MM.1S (cell line): ENCODE results near the gene NOSIP.
A peak's percentile ranks its signal among the peaks of the same experiment; 100 is the strongest.

Experiments
- DNase-seq: peaks from one replicate; pipeline ENCODE4 v3.0.0-alpha.2; 2015
- H2AFZ ChIP-seq: fragments of 300-600 bp; sonication (generic); 2 replicates; pipeline ENCODE4 v1.6.0; 2016; ENCODE audit warnings: antibody characterized with exemption, low read length
- H3F3A ChIP-seq: fragments of 300-600 bp; sonication (generic); 2 replicates; pipeline ENCODE4 v1.6.1; 2016; ENCODE audit warnings: mild to moderate bottlenecking, antibody characterized with exemption, low read length, moderate library complexity, mixed read lengths; ENCODE audit not compliant: insufficient read depth
- H3K27ac ChIP-seq: fragments of 300-600 bp; sonication (generic); 2 replicates; pipeline ENCODE4 v1.5.1; 2016; ENCODE audit warnings: mild to moderate bottlenecking, low read length
- H3K27me3 ChIP-seq: fragments of 300-600 bp; sonication (generic); replicated peaks from 2 replicates; pipeline ENCODE4 v1.6.0; 2016; ENCODE audit warnings: low read length; ENCODE audit not compliant: insufficient read depth
- H3K36me3 ChIP-seq: fragments of 300-600 bp; sonication (generic); replicated peaks from 2 replicates; pipeline ENCODE4 v1.6.1; 2016; ENCODE audit warnings: mild to moderate bottlenecking, low read length, mixed read lengths; ENCODE audit not compliant: insufficient read depth
- H3K4me1 ChIP-seq: fragments of 300-600 bp; sonication (generic); 2 replicates; pipeline ENCODE4 v1.6.1; 2016; ENCODE audit warnings: low read length, mixed read lengths
- H3K4me2 ChIP-seq: fragments of 300-600 bp; sonication (generic); 2 replicates; pipeline ENCODE4 v1.6.0; 2016; ENCODE audit warnings: low read depth, low read length
- H3K4me3 ChIP-seq: fragments of 300-600 bp; sonication (generic); 2 replicates; pipeline ENCODE4 v1.5.1; 2016; ENCODE audit warnings: low read length, mixed read lengths
- H3K79me2 ChIP-seq: fragments of 300-600 bp; sonication (generic); 2 replicates; pipeline ENCODE4 v1.6.1; 2016; ENCODE audit warnings: mixed run types, low read length, mixed read lengths
- H3K9ac ChIP-seq: fragments of 300-600 bp; sonication (generic); 2 replicates; pipeline ENCODE4 v1.6.1; 2016; ENCODE audit warnings: low read length, mixed read lengths
- H3K9me2 ChIP-seq: fragments of 300-600 bp; sonication (generic); replicated peaks from 2 replicates; pipeline ENCODE4 v1.6.1; 2016; ENCODE audit warnings: mild to moderate bottlenecking, low read length, mixed read lengths; ENCODE audit not compliant: insufficient read depth
- H3K9me3 ChIP-seq: fragments of 300-600 bp; sonication (generic); replicated peaks from 2 replicates; pipeline ENCODE4 v1.6.1; 2016; ENCODE audit warnings: mild to moderate bottlenecking, low read length, mixed read lengths; ENCODE audit not compliant: insufficient read depth
- H4K20me1 ChIP-seq: fragments of 300-600 bp; sonication (generic); 2 replicates; pipeline ENCODE4 v1.6.1; 2016; ENCODE audit warnings: mild to moderate bottlenecking, low read length, moderate library complexity, mixed read lengths; ENCODE audit not compliant: insufficient read depth
- EZH2 ChIP-seq: fragments of 300-600 bp; sonication (generic); optimal IDR thresholded peaks from 2 replicates; pipeline ENCODE3; 2017; ENCODE audit warnings: low read depth, mild to moderate bottlenecking, antibody characterized with exemption, low read length, mixed read lengths
- EZH2phosphoT487 ChIP-seq: fragments of 300-600 bp; sonication (generic); IDR thresholded peaks from 2 replicates; pipeline ENCODE4 v1.6.1; 2018; ENCODE audit warnings: antibody characterized with exemption, low read length
- TF ChIP-seq, protein P1 (sequence below): fragments of 300-600 bp; sonication (generic); IDR thresholded peaks from 2 replicates; pipeline ENCODE4 v1.5.1; 2016; ENCODE audit warnings: antibody characterized with exemption, low read length, mixed read lengths

NOSIP gene

DNA sequence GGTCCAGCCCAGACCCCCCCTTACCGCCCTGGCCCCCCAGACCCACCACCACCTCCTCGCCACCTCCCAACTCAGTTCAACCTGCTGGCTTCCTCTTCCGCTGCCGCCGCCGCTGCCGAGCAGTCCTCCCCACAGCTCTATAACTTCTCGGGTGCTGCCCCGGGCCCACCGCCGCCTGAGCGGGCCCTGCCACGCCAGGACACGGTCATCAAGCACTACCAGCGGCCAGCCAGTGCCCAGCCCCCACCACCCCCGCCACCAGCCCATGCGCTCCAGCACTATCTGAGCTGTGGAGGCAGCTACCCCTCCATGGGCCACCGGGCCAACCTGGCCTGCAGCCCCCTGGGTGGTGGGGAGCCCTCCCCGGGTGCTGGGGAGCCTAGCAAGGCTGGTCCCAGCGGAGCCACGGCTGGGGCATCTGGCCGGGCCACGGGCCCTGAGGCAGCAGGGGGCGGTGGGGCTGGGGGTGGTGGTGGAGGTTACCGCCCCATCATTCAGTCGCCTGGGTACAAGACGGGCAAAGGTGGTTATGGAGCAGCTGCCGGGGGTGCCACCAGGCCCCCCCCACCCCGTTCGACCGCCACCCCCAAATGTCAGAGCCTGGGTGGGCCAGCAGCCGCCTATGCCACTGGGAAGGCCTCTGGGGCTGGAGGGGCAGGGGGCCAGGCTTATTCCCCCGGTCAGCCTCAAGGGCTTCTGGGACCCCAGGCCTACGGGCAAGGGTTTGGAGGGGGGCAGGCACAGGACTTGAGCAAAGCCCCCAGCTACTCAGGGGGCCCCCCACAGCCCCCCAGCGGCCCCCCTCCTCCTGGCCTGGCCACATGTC is 14.8 kb upstream of the NOSIP start:
- H3K9ac ChIP-seq: no peak overlapping the region
- no peak overlapping the region for H3K4me3 ChIP-seq
- H3K9me3 ChIP-seq: no peaks in the 10 kb centered on the region
- no peak for DNase-seq
- no peak overlapping the region for H3K27ac ChIP-seq
- peaks cover 57% of the 10 kb centered on the region for H3K79me2 ChIP-seq
- no peaks in the 10 kb centered on the region for H4K20me1 ChIP-seq
- H3K36me3 ChIP-seq: no peaks in the 10 kb centered on the region
- H3K4me1 ChIP-seq: peaks cover 6% of the 10 kb centered on the region
- no peaks in the 10 kb centered on the region for H3K9me2 ChIP-seq
- H3K27me3 ChIP-seq: no peaks in the 10 kb centered on the region
- TF ChIP-seq, protein P1, sequence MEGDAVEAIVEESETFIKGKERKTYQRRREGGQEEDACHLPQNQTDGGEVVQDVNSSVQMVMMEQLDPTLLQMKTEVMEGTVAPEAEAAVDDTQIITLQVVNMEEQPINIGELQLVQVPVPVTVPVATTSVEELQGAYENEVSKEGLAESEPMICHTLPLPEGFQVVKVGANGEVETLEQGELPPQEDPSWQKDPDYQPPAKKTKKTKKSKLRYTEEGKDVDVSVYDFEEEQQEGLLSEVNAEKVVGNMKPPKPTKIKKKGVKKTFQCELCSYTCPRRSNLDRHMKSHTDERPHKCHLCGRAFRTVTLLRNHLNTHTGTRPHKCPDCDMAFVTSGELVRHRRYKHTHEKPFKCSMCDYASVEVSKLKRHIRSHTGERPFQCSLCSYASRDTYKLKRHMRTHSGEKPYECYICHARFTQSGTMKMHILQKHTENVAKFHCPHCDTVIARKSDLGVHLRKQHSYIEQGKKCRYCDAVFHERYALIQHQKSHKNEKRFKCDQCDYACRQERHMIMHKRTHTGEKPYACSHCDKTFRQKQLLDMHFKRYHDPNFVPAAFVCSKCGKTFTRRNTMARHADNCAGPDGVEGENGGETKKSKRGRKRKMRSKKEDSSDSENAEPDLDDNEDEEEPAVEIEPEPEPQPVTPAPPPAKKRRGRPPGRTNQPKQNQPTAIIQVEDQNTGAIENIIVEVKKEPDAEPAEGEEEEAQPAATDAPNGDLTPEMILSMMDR: no peak
- TF ChIP-seq EZH2 (no peak), EZH2phosphoT487 (no peak)
- no peak overlapping the region for H2AFZ ChIP-seq
- H3F3A ChIP-seq: peaks cover 15% of the 10 kb centered on the region
- no peak overlapping the region for H3K4me2 ChIP-seq

DNA sequence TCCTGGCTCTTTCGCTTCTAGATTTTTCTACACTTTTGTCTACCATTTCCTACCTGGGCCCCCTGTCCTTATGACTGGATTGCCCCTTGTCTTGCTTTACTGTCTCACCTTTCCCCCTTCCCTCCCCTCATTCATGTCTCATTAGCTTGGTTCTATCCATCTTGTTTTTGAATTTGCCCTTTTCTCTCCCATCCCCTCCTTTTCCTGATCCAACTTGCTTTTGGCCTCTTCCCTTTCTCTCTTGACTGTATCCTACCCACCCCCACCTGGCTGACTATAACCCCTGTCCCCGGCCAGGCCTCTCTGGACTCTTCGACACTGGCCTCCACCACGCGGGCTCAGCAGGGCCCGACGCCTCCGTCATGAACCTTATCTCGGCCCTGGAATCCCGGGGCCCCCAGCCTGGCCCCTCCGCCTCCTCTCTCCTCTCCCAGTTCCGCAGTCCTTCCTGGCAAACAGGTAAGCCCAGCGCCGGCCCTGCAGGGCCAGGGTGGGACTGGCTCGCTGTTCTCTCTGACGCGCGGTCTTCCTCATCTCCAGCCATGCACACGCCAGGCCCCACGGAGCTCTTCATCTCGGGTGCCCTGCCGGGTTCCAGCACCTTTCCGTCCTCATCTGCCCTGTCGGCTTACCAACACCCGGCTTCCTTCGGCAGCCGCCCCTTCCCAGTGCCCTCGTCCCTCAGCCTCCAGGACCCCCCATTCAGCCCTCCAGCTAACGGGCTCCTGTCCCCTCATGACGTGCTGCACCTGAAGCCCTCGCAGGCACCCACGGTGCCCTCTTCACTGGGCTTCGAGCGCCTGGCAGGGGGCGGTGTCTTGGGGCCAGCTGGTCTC is 14.0 kb upstream of the NOSIP start:
- Histone ChIP-seq H3K4me1 (peaks cover 9% of the 10 kb centered on the region), H3K36me3 (no peaks in the 10 kb centered on the region), H3K27me3 (no peaks in the 10 kb centered on the region), H3F3A (peaks cover 20% of the 10 kb centered on the region), H3K9ac (no peak overlapping the region), H3K9me3 (no peaks in the 10 kb centered on the region), H2AFZ (no peak overlapping the region), H3K79me2 (peaks cover 57% of the 10 kb centered on the region), H3K9me2 (no peaks in the 10 kb centered on the region), H3K4me3 (no peak overlapping the region), H3K27ac (no peak overlapping the region), H4K20me1 (no peaks in the 10 kb centered on the region), H3K4me2 (peak overlapping the region; percentile 95; the same call in 1 of the 2 replicates)
- no peak for DNase-seq
- TF ChIP-seq, protein P1: no peak

DNA sequence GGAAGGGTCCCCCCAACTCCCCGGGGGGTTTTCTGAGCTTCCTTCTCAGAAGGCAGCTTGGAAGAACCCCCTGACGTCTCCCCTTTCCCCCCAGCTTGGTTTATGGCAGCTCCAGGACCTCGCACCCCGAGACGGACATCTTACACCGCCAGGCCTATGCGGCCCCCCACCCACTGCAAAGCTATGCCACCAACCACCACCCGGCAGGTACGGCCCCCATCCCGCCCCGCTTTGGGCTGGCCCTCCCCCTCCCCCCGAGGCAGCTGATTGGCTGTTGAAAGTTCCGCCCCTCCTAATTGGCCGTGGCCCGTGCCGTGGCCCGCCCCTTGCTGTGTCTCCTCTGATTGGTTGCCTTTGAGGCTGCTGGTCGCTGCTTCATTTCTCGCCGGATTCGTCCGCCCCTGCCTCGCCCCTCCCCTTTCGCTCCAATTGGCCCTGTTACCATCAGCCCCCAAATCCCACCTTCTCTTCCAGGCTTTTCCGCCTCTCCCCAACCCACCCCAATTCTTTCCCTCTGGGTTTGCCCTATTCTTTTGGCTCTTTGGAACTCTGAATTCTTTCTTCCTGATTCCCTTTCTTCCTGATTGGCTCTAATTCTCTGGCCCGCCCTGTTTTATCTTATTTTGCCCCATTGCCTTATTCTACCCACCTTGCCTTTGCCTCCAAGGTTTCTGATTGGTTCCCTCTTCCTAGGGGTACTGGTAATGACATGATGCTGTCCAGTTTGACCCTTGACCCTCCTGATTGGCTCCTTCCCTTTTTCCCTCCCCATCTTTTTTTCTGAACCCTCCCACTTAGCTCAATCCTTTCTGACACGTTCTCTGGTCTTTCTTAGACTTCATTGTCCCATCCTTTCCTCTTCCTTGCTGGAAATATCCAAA is 13.1 kb upstream of the NOSIP start:
- Histone ChIP-seq H3F3A (peaks cover 27% of the 10 kb centered on the region), H3K79me2 (peaks cover 53% of the 10 kb centered on the region), H3K27ac (peak overlapping the region; percentile 57; the same call in 1 of the 2 replicates), H4K20me1 (no peaks in the 10 kb centered on the region), H3K4me1 (peaks cover 16% of the 10 kb centered on the region), H3K4me3 (peak overlapping the region; percentile 94), H3K9me3 (no peaks in the 10 kb centered on the region), H2AFZ (no peak overlapping the region), H3K36me3 (no peaks in the 10 kb centered on the region), H3K9me2 (no peaks in the 10 kb centered on the region), H3K27me3 (no peaks in the 10 kb centered on the region), H3K9ac (peak overlapping the region; percentile 76; the same call in 1 of the 2 replicates), H3K4me2 (peak overlapping the region; percentile 95)
- peak; percentile 94 for DNase-seq
- TF ChIP-seq EZH2: no peak
